Activated T-cell treated with anti-CD3 and anti-CD28 coated beads, Interleukin-2, amount 50 U/mL, for 1 hour (primary cell): ENCODE data around the gene KPNA6.
"Not testable (repeated sequence)": the region's sequence is repeated elsewhere in the genome, so short reads cannot be mapped to it uniquely, and the experiment has no call there.

Experiments used
- DNase-seq: peaks from one replicate; pipeline ENCODE4 v3.0.0-alpha.2; 2020

Gene KPNA6

GRCh38 chr1:32143302-32143695, 35.4 kb downstream of the KPNA6 start:
- not testable (repeated sequence) for DNase-seq

- DNase-seq = no peak
Measured at GRCh38 chr1:32144033-32144432, 36.2 kb downstream of the KPNA6 start.

- not testable (repeated sequence) for DNase-seq
Measured at GRCh38 chr1:32147799-32148198, 39.9 kb downstream of the KPNA6 start.

- DNase-seq = no peak
Measured at GRCh38 chr1:32150847-32151246, 43.0 kb downstream of the KPNA6 start.

- DNase-seq = no peak
Measured at GRCh38 chr1:32151319-32151787, 43.5 kb downstream of the KPNA6 start.

- no peak for DNase-seq
Measured at GRCh38 chr1:32159189-32159588, 51.3 kb downstream of the KPNA6 start.

GRCh38 chr1:32163405-32163804, 55.5 kb downstream of the KPNA6 start:
- DNase-seq = no peak

- not testable (repeated sequence) for DNase-seq
Measured at GRCh38 chr1:32165633-32166032, 57.8 kb downstream of the KPNA6 start.

GRCh38 chr1:32170991-32171390, 63.1 kb downstream of the KPNA6 start:
- DNase-seq = no peak

GRCh38 chr1:32172621-32173245, 64.9 kb downstream of the KPNA6 start:
- DNase-seq = no peak

GRCh38 chr1:32178380-32179192, 70.7 kb downstream of the KPNA6 start:
- no peak for DNase-seq

GRCh38 chr1:32179193-32179442, 71.3 kb downstream of the KPNA6 start:
- no peak for DNase-seq

- peak; percentile 89 for DNase-seq
Measured at GRCh38 chr1:32179443-32180185, 71.8 kb downstream of the KPNA6 start, which contains the start of gene TXLNA. Gene TXLNA, plus strand, starts transcription at chr1:32179675. Its CDS starts 671 bp downstream, at chr1:32180346.

GRCh38 chr1:32180186-32181060, 72.6 kb downstream of the KPNA6 start:
- DNase-seq = peak; percentile 47

GRCh38 chr1:32181065-32181464, 73.2 kb downstream of the KPNA6 start:
- no peak for DNase-seq

GRCh38 chr1:32181563-32181962, 73.7 kb downstream of the KPNA6 start:
- no peak for DNase-seq

GRCh38 chr1:32182060-32182459, 74.2 kb downstream of the KPNA6 start:
- DNase-seq = no peak

GRCh38 chr1:32184650-32185049, 76.8 kb downstream of the KPNA6 start:
- no peak for DNase-seq

- no peak for DNase-seq
Measured at GRCh38 chr1:32186077-32186476, 78.2 kb downstream of the KPNA6 start.

GRCh38 chr1:32186491-32186890, 78.6 kb downstream of the KPNA6 start:
- DNase-seq = no peak

- DNase-seq = no peak
Measured at GRCh38 chr1:32187850-32188249, 80.0 kb downstream of the KPNA6 start.

- DNase-seq = no peak
Measured at GRCh38 chr1:32192220-32192948, 84.5 kb downstream of the KPNA6 start.
